Suppressor macrophage (primary cell): ENCODE results near the gene AWAT1.
"Not testable (repeated sequence)": the region's sequence is repeated elsewhere in the genome, so short reads cannot be mapped to it uniquely, and the experiment has no call there.

ENCODE experiments used
- DNase-seq, 4 experiments: peaks; one replicate each; pipeline ENCODE4 v3.0.0-alpha.2; 2020 to 2022

AWAT1 gene

GRCh38 chrX:70262952-70263567 is 28.6 kb downstream of the AWAT1 start:
- peak in 2 of 4 experiments; percentile 13 to 24 for DNase-seq

DNA sequence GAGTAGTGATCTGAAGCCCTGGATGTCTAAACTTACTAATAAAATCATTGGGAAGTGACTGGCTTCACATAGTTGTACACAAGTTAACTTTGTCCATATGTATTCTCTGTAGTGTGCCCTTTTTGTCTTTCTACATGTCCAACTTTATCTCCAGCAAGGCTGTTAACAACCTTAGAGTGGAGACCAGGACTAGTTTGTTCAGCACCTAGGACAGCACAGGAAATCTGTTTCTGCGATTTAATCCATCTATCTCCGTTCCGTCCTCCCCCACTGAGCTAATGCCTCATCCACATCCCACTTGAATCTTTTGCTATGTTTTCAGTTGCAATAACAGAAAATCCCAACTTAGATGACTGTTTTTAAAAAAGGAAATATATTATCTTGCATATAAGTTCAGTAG is 30.3 kb downstream of the AWAT1 start:
- no peak for DNase-seq

- DNase-seq: no peak
Measured at GRCh38 chrX:70268034-70268433, 33.6 kb downstream of the AWAT1 start, which contains the start of gene ARR3. Gene ARR3 (plus strand): TSS chrX:70268334. CDS start chrX:70269386, 1,052 bp downstream.

GRCh38 chrX:70274029-70274428 is 39.6 kb downstream of the AWAT1 start:
- DNase-seq: not testable (repeated sequence)

- DNase-seq: no peak
Measured at GRCh38 chrX:70279081-70279480, 44.6 kb downstream of the AWAT1 start.

- DNase-seq: no peak
Measured at GRCh38 chrX:70280573-70280972, 46.1 kb downstream of the AWAT1 start.

- no peak for DNase-seq
Measured at GRCh38 chrX:70281951-70282350, 47.5 kb downstream of the AWAT1 start, which contains the start of gene RAB41. Gene RAB41 (plus strand): TSS chrX:70282172. CDS start chrX:70282218, 46 bp downstream.

- no peak for DNase-seq
Measured at GRCh38 chrX:70289168-70289792, 54.8 kb downstream of the AWAT1 start.
